Activated CD4-positive, alpha-beta T cell treated with anti-CD3 and anti-CD28 coated beads for 36 hours (primary cell): ENCODE results near the gene HDAC4. TPM values are rescaled to one million over a fixed set of nuclear protein-coding genes. Genes with fewer than 3 reads are reported as not detected.

Experiments used
- ATAC-seq: fragments of 200-7000 bp; cut with Tn5 transposase; one replicate; pipeline ENCODE4 v1.10.0; 2021; ENCODE audit warnings: mild to moderate bottlenecking, moderate library complexity
- CTCF ChIA-PET: fragments of 350-600 bp; sonication (Branson Sonifier 250); formaldehyde crosslinking; loops from one replicate; lab custom pipeline; 2021; ENCODE audit warnings: antibody characterized with exemption; lab: Charles Lee
- POLR2A ChIA-PET: fragments of 350-600 bp; sonication (Branson Sonifier 250); formaldehyde crosslinking; loops from one replicate; lab custom pipeline; 2021; ENCODE audit warnings: antibody characterized with exemption, inconsistent platforms; lab: Charles Lee
- DNase-seq: peaks from one replicate; pipeline ENCODE4 v3.0.0-alpha.2; 2020
- H3K27ac Mint-ChIP-seq: one replicate; pipeline ENCODE4 v1.8.0; 2021; ENCODE audit warnings: mixed read lengths
- H3K27me3 Mint-ChIP-seq: one replicate; pipeline ENCODE4 v1.8.0; 2021; ENCODE audit warnings: mixed read lengths
- H3K36me3 Mint-ChIP-seq: one replicate; pipeline ENCODE4 v1.8.0; 2021; ENCODE audit warnings: low read depth, mixed read lengths
- H3K4me1 Mint-ChIP-seq: one replicate; pipeline ENCODE4 v1.8.0; 2021; ENCODE audit warnings: mixed read lengths
- H3K4me3 Mint-ChIP-seq: one replicate; pipeline ENCODE4 v1.8.0; 2021; ENCODE audit warnings: mild to moderate bottlenecking, moderate library complexity, mixed read lengths
- H3K9me3 Mint-ChIP-seq: one replicate; pipeline ENCODE4 v1.8.0; 2021; ENCODE audit warnings: low read depth, mixed read lengths
- intact Hi-C, 2 experiments: fragments of 100-400 bp; cut with DNase I in 1 of 2; cut with micrococcal nuclease in 1 of 2; formaldehyde crosslinking; loops; one replicate each; pipeline versions ENCODE4 v1.14.2 to v1.15.1; 2022 to 2024; cut with DNase I, micrococcal nuclease
- total RNA-seq, 2 experiments: library from RNA; stranded (reverse); gene quantifications; one replicate each; pipeline ENCODE4 v1.2.3, GENCODE V29; 2021

HDAC4 gene
- total RNA-seq, 2 experiments from 2014 or later: 25.4 to 30.4 TPM

DNA sequence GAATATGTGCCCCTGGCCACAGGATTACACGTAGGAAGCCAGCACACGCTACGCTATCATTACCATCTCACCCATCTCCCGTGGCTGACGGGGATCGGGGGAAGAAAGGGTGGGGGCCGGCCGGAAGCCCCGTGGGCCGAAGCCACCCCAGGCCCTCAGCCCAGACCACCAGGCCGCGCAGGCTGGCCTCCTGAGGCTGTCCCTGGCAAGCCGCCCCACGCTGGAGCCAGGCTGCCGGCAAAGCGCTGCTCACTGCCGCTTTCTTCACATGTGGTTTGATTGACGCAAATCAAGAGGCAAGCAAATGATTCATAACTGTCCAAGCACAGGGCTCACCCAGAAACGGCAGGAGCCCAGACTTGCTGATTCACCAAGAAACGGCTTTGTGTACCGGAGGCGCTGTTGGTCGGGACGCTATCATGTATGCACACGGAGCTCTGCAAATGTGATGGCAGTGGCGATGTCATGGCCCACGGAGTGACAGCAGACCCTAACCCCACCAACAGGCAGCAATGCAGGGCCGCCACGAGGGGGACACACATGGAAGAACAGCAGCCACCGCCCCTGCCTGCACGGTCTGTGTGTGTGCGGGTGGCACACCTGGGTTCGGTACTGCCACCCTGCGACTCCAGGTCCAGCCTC, 125.7 kb downstream of the HDAC4 start:
- CTCF ChIA-PET: interaction anchor here (0.6 to 2.6 kb wide), 5 partner anchors 9 to 131 kb away, joined by 3 to 14 read pairs (median 4); no protein-coding TSS in a partner anchor
- Mint-ChIP-seq H3K27me3 (peaks cover 31% of the 10 kb centered on the region), H3K4me1 (peaks cover 46% of the 10 kb centered on the region), H3K9me3 (no peaks in the 10 kb centered on the region), H3K4me3 (peak overlapping the region; percentile 53), H3K36me3 (peaks cover 12% of the 10 kb centered on the region), H3K27ac (peak overlapping the region; percentile 83)
- peak; percentile 89 for ATAC-seq
- peak; percentile 91 for DNase-seq
- intact Hi-C loops: loop anchor here (1.0 to 10.0 kb wide), 13 partner anchors 8 to 650 kb away; partner anchors contain the start of gene HDAC4 (in 1 of the 2)
- POLR2A ChIA-PET: interaction anchor here (0.5 to 2.1 kb wide), 9 partner anchors 8 to 126 kb away, joined by 3 to 6 read pairs (median 3); partner anchors contain the start of gene HDAC4

DNA sequence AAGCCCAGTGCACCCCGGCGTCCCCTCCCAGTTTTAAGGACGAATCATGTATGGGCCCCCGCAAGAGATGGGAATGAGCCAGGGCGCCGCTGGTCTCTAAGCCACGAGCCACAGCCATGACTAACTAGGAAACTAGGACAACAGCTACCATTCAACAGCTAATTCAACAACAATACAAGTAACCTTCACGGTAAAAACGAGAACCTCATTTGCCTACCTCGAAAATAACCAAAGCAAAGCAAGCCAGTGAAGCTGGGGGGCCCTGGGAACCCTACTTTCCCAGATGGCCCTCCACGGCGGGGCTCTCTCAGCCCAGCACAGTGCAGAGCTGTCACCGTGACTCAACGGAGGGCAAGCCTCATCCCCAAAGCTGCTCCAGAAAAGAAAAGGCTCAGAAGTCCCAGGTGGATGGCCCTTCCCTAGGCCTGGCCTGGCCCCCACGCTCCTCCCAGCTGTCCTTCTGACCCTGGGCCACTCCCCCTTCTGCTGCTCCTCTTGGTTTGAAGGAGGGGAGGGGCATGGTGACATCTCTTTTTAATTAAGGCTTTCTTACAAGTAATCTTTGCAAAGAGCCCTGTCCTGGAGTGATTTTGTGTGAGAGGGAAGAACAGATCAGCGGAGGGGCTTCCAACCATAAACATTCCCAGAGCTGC, 126.3 kb downstream of the HDAC4 start:
- H3K36me3 Mint-ChIP-seq: peaks cover 10% of the 10 kb centered on the region
- DNase-seq: peak; percentile 74
- H3K27me3 Mint-ChIP-seq: peaks cover 35% of the 10 kb centered on the region
- peak overlapping the region; percentile 49 for H3K4me3 Mint-ChIP-seq
- intact Hi-C loops: loop anchor here (1.0 to 10.0 kb wide), 13 partner anchors 7 to 650 kb away; partner anchors contain the start of gene HDAC4 (in 1 of the 2)
- ATAC-seq: peak; percentile 27
- H3K9me3 Mint-ChIP-seq: no peaks in the 10 kb centered on the region
- POLR2A ChIA-PET: interaction anchor here (1.0 to 2.1 kb wide), 6 partner anchors 11 to 126 kb away, joined by 3 to 6 read pairs (median 4); partner anchors contain the start of gene HDAC4
- H3K4me1 Mint-ChIP-seq: peaks cover 52% of the 10 kb centered on the region
- H3K27ac Mint-ChIP-seq: peak overlapping the region; percentile 83
- CTCF ChIA-PET: interaction anchor here (1.1 to 2.6 kb wide), 4 partner anchors 8 to 130 kb away, joined by 4 to 14 read pairs (median 5); no protein-coding TSS in a partner anchor

DNA sequence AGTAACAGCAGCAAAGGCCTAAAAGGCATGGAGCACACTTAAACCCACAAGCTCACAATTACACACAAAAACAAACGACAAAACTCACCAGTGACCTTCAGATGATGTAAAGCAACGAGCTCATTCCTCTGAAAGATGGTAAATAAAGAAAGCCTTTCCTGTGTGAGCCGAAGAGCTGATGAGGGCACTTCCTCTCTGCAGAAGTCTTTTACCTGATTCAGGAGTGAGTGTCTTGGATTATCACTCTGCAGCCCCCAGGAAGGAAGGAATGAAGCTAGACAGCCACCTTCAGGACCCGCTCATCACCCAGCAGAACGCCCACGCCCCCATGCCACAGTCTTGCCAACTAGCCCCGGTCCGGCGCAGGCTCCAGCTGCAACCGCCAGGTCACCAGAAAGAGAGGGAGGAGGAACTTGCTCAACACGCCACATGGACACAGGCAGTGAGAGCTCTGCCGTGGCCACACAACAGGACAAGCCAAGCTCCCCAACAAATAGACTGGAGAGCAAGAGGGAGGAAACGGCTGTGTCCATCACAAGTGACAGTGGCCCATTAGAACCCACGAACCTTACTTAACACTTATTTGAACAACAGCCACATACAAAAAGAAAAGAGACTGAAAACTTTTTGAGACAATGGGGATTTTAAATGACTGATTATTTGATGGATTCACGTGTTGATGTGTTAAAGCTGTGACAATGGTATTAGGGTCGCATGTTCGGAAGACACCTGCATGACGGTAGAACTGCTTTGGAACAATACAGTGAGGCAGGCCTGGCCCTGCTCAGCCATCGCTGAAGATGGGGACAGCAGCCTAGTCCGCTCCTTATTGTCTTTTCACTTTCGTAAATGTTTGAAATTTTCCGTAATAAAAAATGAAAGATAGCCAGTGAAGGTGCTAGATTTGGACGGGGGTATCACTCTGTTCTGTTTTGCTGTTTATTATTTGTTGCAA, 127.3 kb downstream of the HDAC4 start:
- H3K4me3 Mint-ChIP-seq: no peak overlapping the region
- peaks cover 39% of the 10 kb centered on the region for H3K27me3 Mint-ChIP-seq
- H3K27ac Mint-ChIP-seq: peak overlapping the region; percentile 83
- ChIA-PET CTCF (interaction anchor here (0.7 to 2.6 kb wide), 8 partner anchors 10 to 131 kb away, joined by 3 to 6 read pairs (median 4); no protein-coding TSS in a partner anchor), POLR2A (interaction anchor here (1.2 to 2.1 kb wide), 4 partner anchors 21 to 127 kb away, joined by 3 to 6 read pairs (median 4); partner anchors contain the start of gene HDAC4)
- DNase-seq (peak; percentile 6), ATAC-seq (no peak)
- no peaks in the 10 kb centered on the region for H3K9me3 Mint-ChIP-seq
- intact Hi-C loops: loop anchor here (2.0 to 10.0 kb wide), 3 partner anchors 53 to 651 kb away; no protein-coding TSS in a partner anchor
- peaks cover 62% of the 10 kb centered on the region for H3K4me1 Mint-ChIP-seq
- H3K36me3 Mint-ChIP-seq: peaks cover 10% of the 10 kb centered on the region

DNA sequence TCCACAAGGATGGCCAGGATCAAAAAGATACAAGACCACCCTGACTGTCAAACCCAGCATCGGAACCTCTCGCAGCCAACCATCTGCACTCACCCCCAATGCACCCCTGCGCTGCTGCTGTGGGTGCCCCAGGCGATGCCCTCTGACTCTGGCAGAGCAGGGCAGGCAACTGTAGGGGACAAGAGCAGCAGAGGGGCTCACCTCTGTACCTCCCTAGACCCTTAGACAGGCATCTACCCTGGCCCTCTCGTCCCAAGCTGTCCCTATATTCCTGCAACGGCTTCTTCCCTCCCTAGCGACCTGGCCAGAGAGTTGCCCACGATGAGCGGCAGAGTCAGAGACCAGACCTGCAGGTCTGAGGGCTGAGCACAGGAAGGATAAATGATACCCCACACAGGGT, 128.2 kb downstream of the HDAC4 start:
- CTCF ChIA-PET: interaction anchor here (1.0 to 2.6 kb wide), 3 partner anchors 9 to 128 kb away, joined by 3 to 6 read pairs (median 5); no protein-coding TSS in a partner anchor
- Mint-ChIP-seq H3K27me3 (peaks cover 35% of the 10 kb centered on the region), H3K36me3 (peaks cover 10% of the 10 kb centered on the region), H3K4me1 (peaks cover 66% of the 10 kb centered on the region), H3K9me3 (no peaks in the 10 kb centered on the region), H3K4me3 (no peak overlapping the region), H3K27ac (no peak overlapping the region)
- intact Hi-C loops: loop anchor here in 1 of 2 experiments (10.0 kb wide), 1 partner anchor 652 kb away; no protein-coding TSS in a partner anchor
- ATAC-seq (no peak), DNase-seq (peak; percentile 3)
- POLR2A ChIA-PET: interaction anchor here (1.3 to 2.1 kb wide), 2 partner anchors 22 to 128 kb away, joined by 3 to 5 read pairs; partner anchors contain the start of gene HDAC4

DNA sequence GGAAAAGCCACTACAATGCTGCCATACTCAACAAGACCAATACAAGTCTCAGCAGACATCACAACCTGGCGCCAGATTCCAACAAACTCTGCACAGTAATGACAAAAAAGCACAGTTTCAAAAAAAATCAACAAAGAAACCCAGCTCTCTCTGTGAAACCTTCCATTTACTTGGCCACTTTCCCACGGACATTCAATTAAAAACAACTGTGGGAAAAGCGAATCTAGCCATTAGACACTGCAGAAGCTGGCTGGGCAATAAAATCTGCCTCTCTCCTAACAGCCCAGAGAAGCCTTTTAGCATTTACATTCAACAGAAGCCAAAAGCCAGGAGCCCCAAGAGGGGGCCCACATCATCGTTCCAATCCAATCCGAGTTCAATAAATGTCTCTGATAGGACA, 128.9 kb downstream of the HDAC4 start:
- ChIA-PET POLR2A (no interaction called here), CTCF (interaction anchor here (1.2 to 1.9 kb wide), 2 partner anchors 16 to 22 kb away, joined by 5 to 6 read pairs; no protein-coding TSS in a partner anchor)
- Mint-ChIP-seq H3K27ac (no peak overlapping the region), H3K4me1 (peaks cover 73% of the 10 kb centered on the region), H3K27me3 (peaks cover 35% of the 10 kb centered on the region), H3K9me3 (no peaks in the 10 kb centered on the region), H3K36me3 (peaks cover 10% of the 10 kb centered on the region), H3K4me3 (no peak overlapping the region)
- intact Hi-C loops: loop anchor here in 1 of 2 experiments (10.0 kb wide), 1 partner anchor 653 kb away; no protein-coding TSS in a partner anchor
- ATAC-seq (no peak), DNase-seq (peak; percentile 1)

DNA sequence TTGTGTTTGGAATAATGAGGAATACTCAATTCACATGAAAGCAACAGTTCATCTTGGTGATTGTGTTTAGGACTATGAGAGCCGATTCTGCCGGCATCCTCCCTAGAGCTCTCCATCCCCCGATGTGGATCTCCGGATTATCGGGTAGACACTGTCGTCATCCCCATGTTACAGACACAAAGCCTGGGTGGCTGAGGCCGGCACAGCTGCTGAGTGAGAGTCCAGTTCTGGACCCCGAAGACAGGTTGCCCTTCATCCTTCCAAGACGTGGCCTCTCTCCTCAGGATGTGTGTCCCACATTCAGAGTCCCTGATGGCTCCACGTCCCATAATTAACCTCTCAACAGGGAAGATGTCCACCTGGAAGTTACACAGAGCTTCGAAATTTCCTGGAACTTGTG, 129.3 kb downstream of the HDAC4 start:
- ChIA-PET CTCF (interaction anchor here (1.2 kb wide), 1 partner anchor 15 kb away, joined by 6 read pairs; no protein-coding TSS in a partner anchor), POLR2A (no interaction called here)
- Mint-ChIP-seq H3K27ac (no peak overlapping the region), H3K4me3 (no peak overlapping the region), H3K9me3 (no peaks in the 10 kb centered on the region), H3K27me3 (peaks cover 35% of the 10 kb centered on the region), H3K36me3 (peaks cover 10% of the 10 kb centered on the region), H3K4me1 (peaks cover 77% of the 10 kb centered on the region)
- ATAC-seq: no peak
- peak; percentile 3 for DNase-seq
- intact Hi-C loops: loop anchor here in 1 of 2 experiments (10.0 kb wide), 1 partner anchor 653 kb away; no protein-coding TSS in a partner anchor

DNA sequence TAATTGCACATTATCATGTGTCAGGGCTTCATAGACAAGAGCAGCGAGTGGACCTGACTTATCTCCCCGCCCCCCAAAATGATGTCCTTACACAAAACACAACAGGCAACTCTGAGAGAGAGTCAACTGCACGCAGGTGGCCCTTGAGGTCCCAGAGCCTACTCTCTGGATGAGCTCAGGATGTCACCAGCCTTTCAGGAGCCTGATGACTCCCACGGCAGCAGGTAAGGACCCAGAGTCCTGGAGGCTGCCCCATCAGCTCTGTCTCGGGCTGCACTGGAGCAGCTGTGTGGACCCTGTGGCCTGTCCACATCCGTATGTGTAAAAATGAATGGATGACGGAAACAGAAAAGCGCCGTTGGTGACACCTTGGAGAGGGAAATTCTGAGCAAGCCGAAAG, 130.9 kb downstream of the HDAC4 start:
- ATAC-seq (no peak), DNase-seq (peak; percentile 6)
- intact Hi-C loops: loop anchor here (5.0 to 10.0 kb wide), 5 partner anchors 38 to 655 kb away; no protein-coding TSS in a partner anchor
- H3K27me3 Mint-ChIP-seq: peaks cover 35% of the 10 kb centered on the region
- no peaks in the 10 kb centered on the region for H3K9me3 Mint-ChIP-seq
- H3K4me1 Mint-ChIP-seq: peaks cover 82% of the 10 kb centered on the region
- H3K4me3 Mint-ChIP-seq: no peak overlapping the region
- CTCF ChIA-PET: interaction anchor here (1.4 kb wide), 1 partner anchor 111 kb away, joined by 5 read pairs; no protein-coding TSS in a partner anchor
- peaks cover 10% of the 10 kb centered on the region for H3K36me3 Mint-ChIP-seq
- no peak overlapping the region for H3K27ac Mint-ChIP-seq
- POLR2A ChIA-PET: no interaction called here

DNA sequence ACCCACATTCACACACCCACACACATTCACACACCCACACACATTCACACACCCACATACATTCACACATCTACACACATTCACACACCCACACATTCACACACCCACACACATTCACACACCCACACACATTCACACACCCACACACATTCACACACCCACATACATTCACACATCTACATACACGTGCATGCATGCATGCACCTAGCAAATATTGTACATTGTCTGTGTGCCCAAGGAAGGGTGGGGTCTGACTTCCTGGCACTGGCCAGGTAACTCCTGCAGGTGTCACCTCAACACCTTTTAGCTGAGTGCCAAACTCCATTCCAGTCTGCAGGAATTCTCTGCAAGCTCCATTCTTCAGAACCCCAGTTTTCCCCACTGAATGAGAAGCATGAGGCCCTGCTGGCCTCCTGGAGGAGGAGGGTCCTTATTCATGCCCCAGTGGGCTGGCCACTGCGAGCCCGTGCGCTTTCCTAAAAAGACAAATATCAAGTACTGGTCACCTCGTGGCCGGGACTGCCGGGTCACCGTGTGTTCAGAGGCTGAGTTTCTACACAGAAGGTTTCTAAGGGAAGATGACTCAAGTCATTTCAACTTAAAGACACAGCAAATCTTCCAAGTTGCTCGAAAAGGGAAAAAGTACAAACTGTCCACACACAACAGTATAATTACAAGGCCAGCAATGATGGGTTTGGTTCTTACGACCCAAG, 131.5 kb downstream of the HDAC4 start:
- ATAC-seq (no peak), DNase-seq (peak; percentile 11)
- Mint-ChIP-seq H3K9me3 (no peaks in the 10 kb centered on the region), H3K4me1 (peaks cover 82% of the 10 kb centered on the region), H3K4me3 (peak overlapping the region; percentile 42), H3K36me3 (peaks cover 10% of the 10 kb centered on the region), H3K27me3 (peaks cover 35% of the 10 kb centered on the region), H3K27ac (peak overlapping the region; percentile 53)
- intact Hi-C loops: loop anchor here in 1 of 2 experiments (5.0 to 10.0 kb wide), 4 partner anchors 37 to 235 kb away; no protein-coding TSS in a partner anchor
- ChIA-PET CTCF (interaction anchor here (0.7 to 1.4 kb wide), 4 partner anchors 16 to 112 kb away, joined by 3 to 5 read pairs (median 4); no protein-coding TSS in a partner anchor), POLR2A (no interaction called here)

DNA sequence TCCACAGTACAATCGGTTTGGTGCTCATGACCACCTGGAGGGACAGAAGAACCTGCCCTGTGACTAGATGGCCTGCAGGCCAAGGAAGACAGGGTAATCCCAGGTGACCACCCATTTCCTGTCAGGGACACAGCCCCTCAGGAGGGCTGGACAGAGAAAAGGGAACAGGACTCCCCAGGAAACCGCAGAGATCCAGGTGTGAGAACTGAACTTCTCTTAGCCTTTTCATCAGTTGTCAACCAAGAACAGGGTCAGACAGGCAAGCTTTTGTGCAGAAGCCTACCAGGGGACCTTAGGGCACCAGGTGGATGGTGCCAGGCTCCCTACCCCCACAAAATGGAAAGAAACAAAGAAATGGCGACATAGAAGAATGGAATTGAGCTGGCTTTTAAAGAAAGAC, 132.3 kb downstream of the HDAC4 start:
- Mint-ChIP-seq H3K9me3 (no peaks in the 10 kb centered on the region), H3K4me1 (peaks cover 82% of the 10 kb centered on the region), H3K36me3 (peaks cover 10% of the 10 kb centered on the region), H3K27ac (no peak overlapping the region), H3K4me3 (no peak overlapping the region), H3K27me3 (peaks cover 29% of the 10 kb centered on the region)
- ChIA-PET CTCF (interaction anchor here (0.7 to 1.4 kb wide), 4 partner anchors 17 to 113 kb away, joined by 3 to 5 read pairs (median 4); no protein-coding TSS in a partner anchor), POLR2A (no interaction called here)
- intact Hi-C loops: loop anchor here in 1 of 2 experiments (5.0 to 10.0 kb wide), 4 partner anchors 36 to 234 kb away; no protein-coding TSS in a partner anchor
- DNase-seq (peak; percentile 4), ATAC-seq (no peak)
